ENCODE results near the gene ZBED1.
"Not testable (repeated sequence)": the region's sequence is repeated elsewhere in the genome, so short reads cannot be mapped to it uniquely, and the experiment has no call there.

ZBED1 gene

DNA sequence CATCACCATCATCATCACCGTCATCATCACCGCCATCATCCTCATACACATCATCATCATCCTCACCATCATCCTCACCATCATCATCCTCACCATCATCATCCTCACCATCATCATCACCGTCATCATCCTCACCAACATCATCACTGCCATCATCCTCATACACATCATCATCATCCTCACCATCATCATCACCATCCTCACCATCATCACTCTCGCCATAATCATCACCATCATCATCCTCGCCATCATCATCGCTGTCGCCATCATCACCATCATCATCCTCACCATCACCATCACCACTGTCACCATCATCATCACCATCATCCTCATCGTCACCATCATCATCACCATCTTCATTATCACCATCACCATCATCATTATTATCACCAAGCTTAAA is 19.8 kb upstream of the ZBED1 start:
- ChIA-PET POLR2A (ENCODE audit: low non-redundant PET) (no interaction called here), CTCF (no interaction called here)
- no peak overlapping the region for H3K27ac ChIP-seq
- TF ChIP-seq, protein P1, sequence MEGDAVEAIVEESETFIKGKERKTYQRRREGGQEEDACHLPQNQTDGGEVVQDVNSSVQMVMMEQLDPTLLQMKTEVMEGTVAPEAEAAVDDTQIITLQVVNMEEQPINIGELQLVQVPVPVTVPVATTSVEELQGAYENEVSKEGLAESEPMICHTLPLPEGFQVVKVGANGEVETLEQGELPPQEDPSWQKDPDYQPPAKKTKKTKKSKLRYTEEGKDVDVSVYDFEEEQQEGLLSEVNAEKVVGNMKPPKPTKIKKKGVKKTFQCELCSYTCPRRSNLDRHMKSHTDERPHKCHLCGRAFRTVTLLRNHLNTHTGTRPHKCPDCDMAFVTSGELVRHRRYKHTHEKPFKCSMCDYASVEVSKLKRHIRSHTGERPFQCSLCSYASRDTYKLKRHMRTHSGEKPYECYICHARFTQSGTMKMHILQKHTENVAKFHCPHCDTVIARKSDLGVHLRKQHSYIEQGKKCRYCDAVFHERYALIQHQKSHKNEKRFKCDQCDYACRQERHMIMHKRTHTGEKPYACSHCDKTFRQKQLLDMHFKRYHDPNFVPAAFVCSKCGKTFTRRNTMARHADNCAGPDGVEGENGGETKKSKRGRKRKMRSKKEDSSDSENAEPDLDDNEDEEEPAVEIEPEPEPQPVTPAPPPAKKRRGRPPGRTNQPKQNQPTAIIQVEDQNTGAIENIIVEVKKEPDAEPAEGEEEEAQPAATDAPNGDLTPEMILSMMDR (conservative IDR thresholded peaks at IDR 0.05; ENCODE audit: low read depth) = no peak
- no peak for DNase-seq (ENCODE audit: low spot score)

- POLR2A ChIA-PET (ENCODE audit: low non-redundant PET); H3K27ac ChIP-seq; CTCF ChIA-PET; DNase-seq (ENCODE audit: low spot score): not testable (repeated sequence)
Observed at GRCh38 chrX:2519638-2520037, 18.9 kb upstream of the ZBED1 start.

GRCh38 chrX:2517055-2517454 is 16.3 kb upstream of the ZBED1 start:
- CTCF ChIA-PET = no interaction called here
- POLR2A ChIA-PET (ENCODE audit: low non-redundant PET) = no interaction called here
- DNase-seq (ENCODE audit: low spot score) = no peak
- no peak overlapping the region for H3K27ac ChIP-seq
- TF ChIP-seq, protein P1 (conservative IDR thresholded peaks at IDR 0.05; ENCODE audit: low read depth) = no peak

- no peak for DNase-seq (ENCODE audit: low spot score)
- ChIA-PET CTCF (no interaction called here), POLR2A (ENCODE audit: low non-redundant PET) (no interaction called here)
- TF ChIP-seq, protein P1 (conservative IDR thresholded peaks at IDR 0.05; ENCODE audit: low read depth) = no peak
- H3K27ac ChIP-seq = no peak overlapping the region
Observed at GRCh38 chrX:2516623-2517022, 15.8 kb upstream of the ZBED1 start.

DNA sequence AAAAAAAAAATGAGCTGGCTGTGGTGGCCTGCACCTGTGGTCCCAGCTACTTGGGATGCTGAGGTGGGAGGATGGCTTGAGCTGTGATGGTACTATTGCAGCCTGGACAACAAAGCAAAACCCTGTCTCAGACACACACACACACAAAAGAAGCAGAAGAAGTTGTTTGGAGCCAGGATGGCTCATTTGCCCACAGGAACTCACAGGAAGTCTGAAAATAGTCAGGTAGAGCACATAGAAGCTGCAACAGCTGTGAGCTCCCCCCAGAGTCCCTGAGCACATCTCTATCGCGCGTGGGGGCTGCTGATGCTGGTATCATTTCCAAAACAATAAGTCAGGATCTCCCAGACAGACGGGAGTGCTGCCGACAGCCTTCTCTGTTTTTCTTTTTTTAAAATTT is 13.4 kb upstream of the ZBED1 start:
- no peak overlapping the region for H3K27ac ChIP-seq
- POLR2A ChIA-PET (ENCODE audit: low non-redundant PET) = no interaction called here
- TF ChIP-seq, protein P1 (conservative IDR thresholded peaks at IDR 0.05; ENCODE audit: low read depth) = no peak
- no peak for DNase-seq (ENCODE audit: low spot score)
- CTCF ChIA-PET = no interaction called here

- no peak overlapping the region for H3K27ac ChIP-seq
- POLR2A ChIA-PET (ENCODE audit: low non-redundant PET) = no interaction called here
- no peak for DNase-seq (ENCODE audit: low spot score)
- CTCF ChIA-PET = no interaction called here
- TF ChIP-seq, protein P1 (conservative IDR thresholded peaks at IDR 0.05; ENCODE audit: low read depth) = no peak
Observed at GRCh38 chrX:2513121-2513664, 12.4 kb upstream of the ZBED1 start.

DNA sequence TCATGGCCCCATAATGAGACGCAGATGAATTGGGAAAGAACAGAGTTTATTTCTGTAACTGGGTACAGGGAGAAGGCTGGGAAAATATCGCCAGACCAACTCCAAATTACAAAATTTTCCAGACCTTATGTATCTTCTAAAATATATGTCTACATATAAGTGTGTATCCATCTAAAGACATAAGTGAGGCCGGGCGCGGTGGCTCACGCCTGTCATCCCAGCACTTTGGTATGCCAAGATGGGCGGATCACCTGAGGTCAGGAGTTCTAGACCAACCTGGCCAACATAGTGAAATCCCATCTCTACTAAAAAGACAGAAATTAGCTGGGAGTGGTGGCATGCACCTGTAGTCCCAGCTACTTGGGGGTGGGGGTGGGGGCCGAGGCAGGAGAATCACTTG is 11.7 kb upstream of the ZBED1 start:
- TF ChIP-seq, protein P1 (conservative IDR thresholded peaks at IDR 0.05; ENCODE audit: low read depth) = no peak
- DNase-seq (ENCODE audit: low spot score) = no peak
- ChIA-PET CTCF (no interaction called here), POLR2A (ENCODE audit: low non-redundant PET) (no interaction called here)
- no peak overlapping the region for H3K27ac ChIP-seq

Data from RWPE1 (cell line).